GM10248 (cell line): Measurements from ENCODE around the gene GPATCH1.

Source experiments
- CTCF ChIA-PET: fragments of 300-600 bp; sonication (Branson Sonifier 250); formaldehyde crosslinking; extraction: SDS; loops from one replicate; lab custom pipeline; 2021; ENCODE audit warnings: antibody characterized with exemption; lab: Yijun Ruan, JAX
- POLR2A ChIA-PET: fragments of 350-650 bp; sonication (Branson Sonifier 250); formaldehyde crosslinking; extraction: SDS; loops from one replicate; lab custom pipeline; 2020; ENCODE audit warnings: antibody characterized with exemption; lab: Yijun Ruan, JAX
- DNase-seq: peaks from one replicate; pipeline ENCODE4 v3.0.0; 2012; ENCODE audit errors: extremely low spot score
- TF ChIP-seq, protein P1 (sequence below): IDR thresholded peaks from 2 replicates; pipeline ENCODE4 v1.5.1; 2012; ENCODE audit warnings: mild to moderate bottlenecking, low read depth; ENCODE audit errors: extremely low read depth, missing control alignments, control extremely low read depth

The GPATCH1 gene

GRCh38 chr19:33156334-33156733, 75.4 kb downstream of the GPATCH1 start:
- TF ChIP-seq, protein P1, sequence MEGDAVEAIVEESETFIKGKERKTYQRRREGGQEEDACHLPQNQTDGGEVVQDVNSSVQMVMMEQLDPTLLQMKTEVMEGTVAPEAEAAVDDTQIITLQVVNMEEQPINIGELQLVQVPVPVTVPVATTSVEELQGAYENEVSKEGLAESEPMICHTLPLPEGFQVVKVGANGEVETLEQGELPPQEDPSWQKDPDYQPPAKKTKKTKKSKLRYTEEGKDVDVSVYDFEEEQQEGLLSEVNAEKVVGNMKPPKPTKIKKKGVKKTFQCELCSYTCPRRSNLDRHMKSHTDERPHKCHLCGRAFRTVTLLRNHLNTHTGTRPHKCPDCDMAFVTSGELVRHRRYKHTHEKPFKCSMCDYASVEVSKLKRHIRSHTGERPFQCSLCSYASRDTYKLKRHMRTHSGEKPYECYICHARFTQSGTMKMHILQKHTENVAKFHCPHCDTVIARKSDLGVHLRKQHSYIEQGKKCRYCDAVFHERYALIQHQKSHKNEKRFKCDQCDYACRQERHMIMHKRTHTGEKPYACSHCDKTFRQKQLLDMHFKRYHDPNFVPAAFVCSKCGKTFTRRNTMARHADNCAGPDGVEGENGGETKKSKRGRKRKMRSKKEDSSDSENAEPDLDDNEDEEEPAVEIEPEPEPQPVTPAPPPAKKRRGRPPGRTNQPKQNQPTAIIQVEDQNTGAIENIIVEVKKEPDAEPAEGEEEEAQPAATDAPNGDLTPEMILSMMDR = no peak
- CTCF ChIA-PET = interaction anchor here (0.7 to 2.0 kb wide), 4 partner anchors 8 to 31 kb away, joined by 3 to 9 read pairs (median 4); no protein-coding TSS in a partner anchor
- POLR2A ChIA-PET = no interaction called here
- no peak for DNase-seq

DNA sequence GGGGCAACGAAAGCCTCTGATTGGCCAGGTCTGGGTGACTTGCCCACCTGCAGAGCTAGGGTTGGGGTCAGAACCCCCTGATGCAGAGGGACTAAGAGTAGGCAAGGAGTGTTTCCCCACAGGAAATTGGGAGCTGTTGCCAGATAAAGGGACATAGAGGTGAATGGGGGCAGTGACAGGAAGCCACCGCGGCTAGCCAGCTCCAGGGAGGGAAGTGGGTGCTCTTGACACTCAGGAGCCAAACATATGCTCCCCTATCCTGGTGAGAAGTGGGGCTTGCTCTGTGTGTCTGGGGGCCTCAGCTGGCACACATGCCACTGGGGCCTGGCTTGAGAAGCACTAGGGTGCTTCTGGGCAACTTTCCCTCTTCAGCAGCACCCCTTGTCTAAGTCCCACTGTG, 76.9 kb downstream of the GPATCH1 start:
- ChIA-PET POLR2A (no interaction called here), CTCF (interaction anchor here (1.0 to 2.0 kb wide), 2 partner anchors 19 to 26 kb away, joined by 4 to 9 read pairs; no protein-coding TSS in a partner anchor)
- no peak for DNase-seq
- TF ChIP-seq, protein P1 = no peak

GRCh38 chr19:33158365-33158764, 77.4 kb downstream of the GPATCH1 start:
- TF ChIP-seq, protein P1 = no peak
- DNase-seq = no peak

DNA sequence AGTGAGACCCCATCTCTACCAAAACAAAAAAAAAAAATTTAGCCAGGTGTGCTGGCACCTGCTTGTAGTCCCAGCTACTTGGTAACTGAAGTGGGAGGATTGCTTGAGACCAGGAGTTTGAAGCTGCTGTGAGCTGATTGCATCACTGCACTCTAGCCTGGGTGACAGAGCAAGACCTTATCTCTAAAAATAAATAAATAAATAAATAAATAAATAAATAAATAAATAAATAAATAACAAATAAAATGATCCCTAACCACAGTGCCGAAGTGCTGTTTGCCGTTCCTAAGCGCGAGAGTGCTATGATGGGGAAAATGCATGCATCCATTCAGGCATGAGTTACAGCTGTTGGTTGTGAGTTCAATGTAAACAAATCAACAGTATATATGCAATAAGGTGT, 78.2 kb downstream of the GPATCH1 start:
- ChIA-PET POLR2A (no interaction called here), CTCF (interaction anchor here (1.1 to 3.9 kb wide), 5 partner anchors 11 to 32 kb away, joined by 3 to 21 read pairs (median 7); no protein-coding TSS in a partner anchor)
- TF ChIP-seq, protein P1 = no peak
- no peak for DNase-seq

More at GRCh38 chr19:33158365-33158764, 77.4 kb downstream of the GPATCH1 start:
- ChIA-PET POLR2A (no interaction called here), CTCF (interaction anchor here (2.0 to 2.5 kb wide), 2 partner anchors 14 to 18 kb away, joined by 9 to 12 read pairs; no protein-coding TSS in a partner anchor)

DNA sequence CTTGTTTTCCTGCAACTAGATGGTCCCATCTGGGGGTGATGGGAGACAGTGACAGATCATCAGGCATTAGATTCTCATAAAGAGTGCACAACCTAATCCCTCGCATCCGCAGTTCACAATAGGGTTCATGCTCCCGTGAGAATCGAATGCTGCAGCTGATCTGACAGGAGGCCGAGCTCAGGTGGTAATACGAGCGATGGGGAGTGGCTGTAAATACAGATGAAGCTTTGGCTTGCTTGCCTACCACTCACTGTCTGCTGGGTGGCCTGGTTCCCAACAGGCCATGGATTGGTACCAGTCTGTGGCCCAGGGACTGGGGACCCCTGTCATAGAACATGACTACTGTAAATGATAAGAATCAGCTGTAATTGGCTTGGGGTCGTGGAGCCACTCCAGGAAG, 78.9 kb downstream of the GPATCH1 start:
- POLR2A ChIA-PET = no interaction called here
- CTCF ChIA-PET = interaction anchor here (1.0 to 3.9 kb wide), 7 partner anchors 10 to 33 kb away, joined by 3 to 21 read pairs (median 7); no protein-coding TSS in a partner anchor

GRCh38 chr19:33161201-33161600, 80.2 kb downstream of the GPATCH1 start:
- ChIA-PET POLR2A (interaction anchor here (0.8 kb wide), 1 partner anchor 15 kb away, joined by 3 read pairs; no protein-coding TSS in a partner anchor), CTCF (interaction anchor here (1.1 to 3.9 kb wide), 3 partner anchors 16 to 24 kb away, joined by 3 to 21 read pairs (median 7); no protein-coding TSS in a partner anchor)
- TF ChIP-seq, protein P1 = no peak
- DNase-seq = no peak

More for the DNA sequence above, 78.9 kb downstream of the GPATCH1 start:
- no peak for DNase-seq
- TF ChIP-seq, protein P1 = no peak
